GM23338 (cell line): ENCODE results near the gene LY86. TPM values are rescaled to one million over a fixed set of nuclear protein-coding genes. Genes with fewer than 3 reads are reported as not detected.

ENCODE experiments used
- ATAC-seq: fragments of 200-7000 bp; cut with Tn5 transposase; 3 replicates; pipeline ENCODE4 v1.9.1; 2020
- DNase-seq: peaks from one replicate; pipeline ENCODE4 v3.0.0-alpha.2; 2015; ENCODE audit warnings: low spot score
- H2AFZ ChIP-seq: fragments of 200-600 bp; sonication (generic); 2 replicates; pipeline ENCODE4 v1.8.0; 2016; ENCODE audit warnings: antibody characterized with exemption, mild to moderate bottlenecking, moderate library complexity
- H3F3A ChIP-seq: fragments of 200-600 bp; sonication (generic); replicated peaks from 2 replicates; pipeline ENCODE4 v1.8.0; 2017; ENCODE audit warnings: antibody characterized with exemption, mixed run types, low read depth
- H3K27ac ChIP-seq: fragments of 200-600 bp; sonication (generic); 2 replicates; pipeline ENCODE4 v1.6.1; 2016; ENCODE audit warnings: low read depth
- H3K27me3 ChIP-seq: fragments of 200-600 bp; sonication (generic); 2 replicates; pipeline ENCODE4 v1.8.0; 2016; ENCODE audit warnings: mild to moderate bottlenecking, mixed run types, moderate library complexity; ENCODE audit not compliant: insufficient read depth
- H3K36me3 ChIP-seq: fragments of 200-600 bp; sonication (generic); 2 replicates; pipeline ENCODE4 v1.8.0; 2016; ENCODE audit warnings: mild to moderate bottlenecking; ENCODE audit not compliant: insufficient read depth
- H3K4me1 ChIP-seq: fragments of 200-600 bp; sonication (generic); 2 replicates; pipeline ENCODE4 v1.8.0; 2016; ENCODE audit warnings: mild to moderate bottlenecking, moderate library complexity; ENCODE audit not compliant: insufficient read depth
- H3K4me2 ChIP-seq: fragments of 200-600 bp; sonication (generic); 2 replicates; pipeline ENCODE4 v1.7.1; 2017; ENCODE audit warnings: mixed run types
- H3K4me3 ChIP-seq: fragments of 200-600 bp; sonication (generic); 2 replicates; pipeline ENCODE4 v1.6.1; 2016; ENCODE audit warnings: mixed run types
- H3K79me2 ChIP-seq: fragments of 200-600 bp; sonication (generic); replicated peaks from 2 replicates; pipeline ENCODE4 v1.8.0; 2017; ENCODE audit warnings: mild to moderate bottlenecking; ENCODE audit not compliant: insufficient read depth
- H3K9me2 ChIP-seq: fragments of 200-600 bp; sonication (generic); 2 replicates; pipeline ENCODE4 v1.8.0; 2017; ENCODE audit not compliant: insufficient read depth
- H4K20me1 ChIP-seq: fragments of 200-600 bp; sonication (generic); replicated peaks from 2 replicates; pipeline ENCODE4 v1.8.0; 2017; ENCODE audit warnings: mild to moderate bottlenecking; ENCODE audit not compliant: insufficient read depth
- H3K27ac Mint-ChIP-seq: 2 replicates; pipeline ENCODE4 v1.8.0; 2020; ENCODE audit warnings: inconsistent platforms, mild to moderate bottlenecking, moderate library complexity, mixed read lengths
- H3K27me3 Mint-ChIP-seq: 3 replicates; pipeline ENCODE4 v1.8.0; 2022; ENCODE audit warnings: low read depth, mild to moderate bottlenecking, moderate library complexity, mixed read lengths, inconsistent platforms; ENCODE audit not compliant: insufficient read depth, poor library complexity
- H3K36me3 Mint-ChIP-seq: 3 replicates; pipeline ENCODE4 v1.8.0; 2021; ENCODE audit warnings: low read depth, mild to moderate bottlenecking, inconsistent platforms, moderate library complexity, mixed read lengths
- H3K4me1 Mint-ChIP-seq: 3 replicates; pipeline ENCODE4 v1.8.0; 2020; ENCODE audit warnings: mild to moderate bottlenecking, inconsistent platforms, mixed read lengths
- H3K4me3 Mint-ChIP-seq: 3 replicates; pipeline ENCODE4 v1.8.0; 2021; ENCODE audit warnings: moderate library complexity, mild to moderate bottlenecking, inconsistent platforms, mixed read lengths
- H3K9me3 Mint-ChIP-seq: 3 replicates; pipeline ENCODE4 v1.8.0; 2020; ENCODE audit warnings: moderate library complexity, mild to moderate bottlenecking, inconsistent platforms, mixed read lengths
- CREB1 ChIP-seq: fragments of 250-450 bp; sonication (Bioruptor Pico); IDR thresholded peaks from 2 replicates; pipeline ENCODE4 v1.5.0; 2020; ENCODE audit warnings: low read depth, mild to moderate bottlenecking, moderate library complexity
- EZH2 ChIP-seq: fragments of 200-600 bp; sonication (generic); IDR thresholded peaks from one replicate; pipeline ENCODE4 v1.8.0; 2017; ENCODE audit warnings: antibody characterized with exemption, mild to moderate bottlenecking, low read depth; ENCODE audit not compliant: unreplicated experiment
- EZH2phosphoT487 ChIP-seq: fragments of 200-600 bp; sonication (generic); IDR thresholded peaks from one replicate; pipeline ENCODE4 v1.8.1; 2018; ENCODE audit warnings: antibody characterized with exemption; ENCODE audit not compliant: unreplicated experiment
- NANOG ChIP-seq: IDR thresholded peaks from 2 replicates; pipeline ENCODE4 v1.6.1; 2016; ENCODE audit warnings: antibody characterized with exemption, borderline replicate concordance
- POLR2AphosphoS5 ChIP-seq: IDR thresholded peaks from 2 replicates; pipeline ENCODE4 v1.6.1; 2016; ENCODE audit warnings: antibody characterized with exemption, low read depth
- STAT1 ChIP-seq: IDR thresholded peaks from one replicate; pipeline ENCODE4 v1.6.1; 2016; ENCODE audit warnings: antibody characterized with exemption; ENCODE audit not compliant: unreplicated experiment
- ZNF114 ChIP-seq: fragments of 250-450 bp; sonication (Bioruptor Pico); IDR thresholded peaks from 2 replicates; pipeline ENCODE4 v1.5.0; 2020; ENCODE audit warnings: mild to moderate bottlenecking, moderate library complexity
- polyA plus RNA-seq: library from polyadenylated mRNA; unstranded; fragments of >200 nt; fragmentation: Nextera tagmentation; extraction: Ambion mirVana; gene quantifications from 2 replicates; pipeline ENCODE4 v1.2.1, GENCODE V29; 2016
- total RNA-seq: library from RNA; depleted of rRNA; stranded (reverse); fragments of >200 nt; shearing (Covaris generic); gene quantifications from 2 replicates; pipeline ENCODE4 v1.2.3, GENCODE V29; 2014
- TF ChIP-seq, protein P1 (sequence below): IDR thresholded peaks from one replicate; pipeline ENCODE4 v1.6.1; 2018; ENCODE audit warnings: antibody characterized with exemption; ENCODE audit not compliant: unreplicated experiment
- TF ChIP-seq, protein P2 (sequence below), 2 experiments: fragments of 200-600 bp in 1 of 2; sonication (generic) in 1 of 2; conservative IDR thresholded peaks; 2 replicates each; pipeline versions ENCODE4 v1.5.1 to v1.6.1; 2016 to 2017; ENCODE audit warnings: antibody characterized with exemption in 2 of 2, low read depth in 2 of 2, mild to moderate bottlenecking in 2 of 2, moderate library complexity in 1 of 2
- TF ChIP-seq, protein P3 (sequence below): fragments of 250-450 bp; sonication (Bioruptor Pico); IDR thresholded peaks from 2 replicates; pipeline ENCODE4 v1.5.0; 2020; ENCODE audit warnings: mild to moderate bottlenecking, moderate library complexity

Gene LY86
- total and polyA plus RNA-seq, 2 experiments from 2014 or later = 0.29 TPM; not detected in 1

- Histone ChIP-seq H3K4me1 (peaks cover 4% of the 10 kb centered on the region; the same call in 1 of the 2 replicates), H4K20me1 (no peaks in the 10 kb centered on the region), H3F3A (no peaks in the 10 kb centered on the region), H3K36me3 (no peaks in the 10 kb centered on the region), H2AFZ (no peak overlapping the region), H3K27me3 (no peaks in the 10 kb centered on the region), H3K9me2 (peaks cover 5% of the 10 kb centered on the region; the same call in 1 of the 2 replicates), H3K27ac (no peak overlapping the region), H3K4me3 (no peak overlapping the region), H3K4me2 (no peak overlapping the region), H3K79me2 (no peaks in the 10 kb centered on the region)
- no peaks in the 10 kb centered on the region for H3K36me3 Mint-ChIP-seq
- H3K9me3 Mint-ChIP-seq = no peaks in the 10 kb centered on the region
- ATAC-seq (no peak), DNase-seq (no peak)
- TF ChIP-seq EZH2 = no peak
- TF ChIP-seq, protein P1, sequence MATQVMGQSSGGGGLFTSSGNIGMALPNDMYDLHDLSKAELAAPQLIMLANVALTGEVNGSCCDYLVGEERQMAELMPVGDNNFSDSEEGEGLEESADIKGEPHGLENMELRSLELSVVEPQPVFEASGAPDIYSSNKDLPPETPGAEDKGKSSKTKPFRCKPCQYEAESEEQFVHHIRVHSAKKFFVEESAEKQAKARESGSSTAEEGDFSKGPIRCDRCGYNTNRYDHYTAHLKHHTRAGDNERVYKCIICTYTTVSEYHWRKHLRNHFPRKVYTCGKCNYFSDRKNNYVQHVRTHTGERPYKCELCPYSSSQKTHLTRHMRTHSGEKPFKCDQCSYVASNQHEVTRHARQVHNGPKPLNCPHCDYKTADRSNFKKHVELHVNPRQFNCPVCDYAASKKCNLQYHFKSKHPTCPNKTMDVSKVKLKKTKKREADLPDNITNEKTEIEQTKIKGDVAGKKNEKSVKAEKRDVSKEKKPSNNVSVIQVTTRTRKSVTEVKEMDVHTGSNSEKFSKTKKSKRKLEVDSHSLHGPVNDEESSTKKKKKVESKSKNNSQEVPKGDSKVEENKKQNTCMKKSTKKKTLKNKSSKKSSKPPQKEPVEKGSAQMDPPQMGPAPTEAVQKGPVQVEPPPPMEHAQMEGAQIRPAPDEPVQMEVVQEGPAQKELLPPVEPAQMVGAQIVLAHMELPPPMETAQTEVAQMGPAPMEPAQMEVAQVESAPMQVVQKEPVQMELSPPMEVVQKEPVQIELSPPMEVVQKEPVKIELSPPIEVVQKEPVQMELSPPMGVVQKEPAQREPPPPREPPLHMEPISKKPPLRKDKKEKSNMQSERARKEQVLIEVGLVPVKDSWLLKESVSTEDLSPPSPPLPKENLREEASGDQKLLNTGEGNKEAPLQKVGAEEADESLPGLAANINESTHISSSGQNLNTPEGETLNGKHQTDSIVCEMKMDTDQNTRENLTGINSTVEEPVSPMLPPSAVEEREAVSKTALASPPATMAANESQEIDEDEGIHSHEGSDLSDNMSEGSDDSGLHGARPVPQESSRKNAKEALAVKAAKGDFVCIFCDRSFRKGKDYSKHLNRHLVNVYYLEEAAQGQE = no peak
- no peak for TF ChIP-seq POLR2AphosphoS5
- TF ChIP-seq CREB1 (CRISPR knock-in tag) = no peak
- TF ChIP-seq, protein P2, sequence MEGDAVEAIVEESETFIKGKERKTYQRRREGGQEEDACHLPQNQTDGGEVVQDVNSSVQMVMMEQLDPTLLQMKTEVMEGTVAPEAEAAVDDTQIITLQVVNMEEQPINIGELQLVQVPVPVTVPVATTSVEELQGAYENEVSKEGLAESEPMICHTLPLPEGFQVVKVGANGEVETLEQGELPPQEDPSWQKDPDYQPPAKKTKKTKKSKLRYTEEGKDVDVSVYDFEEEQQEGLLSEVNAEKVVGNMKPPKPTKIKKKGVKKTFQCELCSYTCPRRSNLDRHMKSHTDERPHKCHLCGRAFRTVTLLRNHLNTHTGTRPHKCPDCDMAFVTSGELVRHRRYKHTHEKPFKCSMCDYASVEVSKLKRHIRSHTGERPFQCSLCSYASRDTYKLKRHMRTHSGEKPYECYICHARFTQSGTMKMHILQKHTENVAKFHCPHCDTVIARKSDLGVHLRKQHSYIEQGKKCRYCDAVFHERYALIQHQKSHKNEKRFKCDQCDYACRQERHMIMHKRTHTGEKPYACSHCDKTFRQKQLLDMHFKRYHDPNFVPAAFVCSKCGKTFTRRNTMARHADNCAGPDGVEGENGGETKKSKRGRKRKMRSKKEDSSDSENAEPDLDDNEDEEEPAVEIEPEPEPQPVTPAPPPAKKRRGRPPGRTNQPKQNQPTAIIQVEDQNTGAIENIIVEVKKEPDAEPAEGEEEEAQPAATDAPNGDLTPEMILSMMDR (conservative IDR thresholded peaks at IDR 0.05; ENCODE audit: low read depth in 2 of 2) = no peak
- peaks cover 9% of the 10 kb centered on the region for H3K4me1 Mint-ChIP-seq
- no peak overlapping the region for H3K27ac Mint-ChIP-seq
- no peak overlapping the region for H3K4me3 Mint-ChIP-seq
- peaks cover 4% of the 10 kb centered on the region for H3K27me3 Mint-ChIP-seq
Observed at GRCh38 chr6:6629402-6629801, 40.9 kb downstream of the LY86 start.

- H3K4me3 Mint-ChIP-seq = no peak overlapping the region
- no peaks in the 10 kb centered on the region for H3K9me3 Mint-ChIP-seq
- Histone ChIP-seq H4K20me1 (no peaks in the 10 kb centered on the region), H3K79me2 (no peaks in the 10 kb centered on the region), H3K36me3 (no peaks in the 10 kb centered on the region), H3K4me1 (peaks cover 5% of the 10 kb centered on the region), H2AFZ (no peak overlapping the region), H3K4me2 (no peak overlapping the region), H3K27ac (no peak overlapping the region), H3K27me3 (no peaks in the 10 kb centered on the region), H3F3A (no peaks in the 10 kb centered on the region), H3K9me2 (peaks cover 5% of the 10 kb centered on the region; the same call in 1 of the 2 replicates), H3K4me3 (no peak overlapping the region)
- no peak overlapping the region for H3K27ac Mint-ChIP-seq
- ATAC-seq (no peak), DNase-seq (no peak)
- peaks cover 5% of the 10 kb centered on the region for H3K27me3 Mint-ChIP-seq
- peaks cover 23% of the 10 kb centered on the region for H3K4me1 Mint-ChIP-seq
- H3K36me3 Mint-ChIP-seq = no peaks in the 10 kb centered on the region
- TF ChIP-seq CREB1 (CRISPR knock-in tag) (no peak), EZH2phosphoT487 (no peak), ZNF114 (CRISPR knock-in tag) (no peak), EZH2 (no peak), POLR2AphosphoS5 (no peak), STAT1 (no peak), NANOG (no peak)
- TF ChIP-seq, protein P3, sequence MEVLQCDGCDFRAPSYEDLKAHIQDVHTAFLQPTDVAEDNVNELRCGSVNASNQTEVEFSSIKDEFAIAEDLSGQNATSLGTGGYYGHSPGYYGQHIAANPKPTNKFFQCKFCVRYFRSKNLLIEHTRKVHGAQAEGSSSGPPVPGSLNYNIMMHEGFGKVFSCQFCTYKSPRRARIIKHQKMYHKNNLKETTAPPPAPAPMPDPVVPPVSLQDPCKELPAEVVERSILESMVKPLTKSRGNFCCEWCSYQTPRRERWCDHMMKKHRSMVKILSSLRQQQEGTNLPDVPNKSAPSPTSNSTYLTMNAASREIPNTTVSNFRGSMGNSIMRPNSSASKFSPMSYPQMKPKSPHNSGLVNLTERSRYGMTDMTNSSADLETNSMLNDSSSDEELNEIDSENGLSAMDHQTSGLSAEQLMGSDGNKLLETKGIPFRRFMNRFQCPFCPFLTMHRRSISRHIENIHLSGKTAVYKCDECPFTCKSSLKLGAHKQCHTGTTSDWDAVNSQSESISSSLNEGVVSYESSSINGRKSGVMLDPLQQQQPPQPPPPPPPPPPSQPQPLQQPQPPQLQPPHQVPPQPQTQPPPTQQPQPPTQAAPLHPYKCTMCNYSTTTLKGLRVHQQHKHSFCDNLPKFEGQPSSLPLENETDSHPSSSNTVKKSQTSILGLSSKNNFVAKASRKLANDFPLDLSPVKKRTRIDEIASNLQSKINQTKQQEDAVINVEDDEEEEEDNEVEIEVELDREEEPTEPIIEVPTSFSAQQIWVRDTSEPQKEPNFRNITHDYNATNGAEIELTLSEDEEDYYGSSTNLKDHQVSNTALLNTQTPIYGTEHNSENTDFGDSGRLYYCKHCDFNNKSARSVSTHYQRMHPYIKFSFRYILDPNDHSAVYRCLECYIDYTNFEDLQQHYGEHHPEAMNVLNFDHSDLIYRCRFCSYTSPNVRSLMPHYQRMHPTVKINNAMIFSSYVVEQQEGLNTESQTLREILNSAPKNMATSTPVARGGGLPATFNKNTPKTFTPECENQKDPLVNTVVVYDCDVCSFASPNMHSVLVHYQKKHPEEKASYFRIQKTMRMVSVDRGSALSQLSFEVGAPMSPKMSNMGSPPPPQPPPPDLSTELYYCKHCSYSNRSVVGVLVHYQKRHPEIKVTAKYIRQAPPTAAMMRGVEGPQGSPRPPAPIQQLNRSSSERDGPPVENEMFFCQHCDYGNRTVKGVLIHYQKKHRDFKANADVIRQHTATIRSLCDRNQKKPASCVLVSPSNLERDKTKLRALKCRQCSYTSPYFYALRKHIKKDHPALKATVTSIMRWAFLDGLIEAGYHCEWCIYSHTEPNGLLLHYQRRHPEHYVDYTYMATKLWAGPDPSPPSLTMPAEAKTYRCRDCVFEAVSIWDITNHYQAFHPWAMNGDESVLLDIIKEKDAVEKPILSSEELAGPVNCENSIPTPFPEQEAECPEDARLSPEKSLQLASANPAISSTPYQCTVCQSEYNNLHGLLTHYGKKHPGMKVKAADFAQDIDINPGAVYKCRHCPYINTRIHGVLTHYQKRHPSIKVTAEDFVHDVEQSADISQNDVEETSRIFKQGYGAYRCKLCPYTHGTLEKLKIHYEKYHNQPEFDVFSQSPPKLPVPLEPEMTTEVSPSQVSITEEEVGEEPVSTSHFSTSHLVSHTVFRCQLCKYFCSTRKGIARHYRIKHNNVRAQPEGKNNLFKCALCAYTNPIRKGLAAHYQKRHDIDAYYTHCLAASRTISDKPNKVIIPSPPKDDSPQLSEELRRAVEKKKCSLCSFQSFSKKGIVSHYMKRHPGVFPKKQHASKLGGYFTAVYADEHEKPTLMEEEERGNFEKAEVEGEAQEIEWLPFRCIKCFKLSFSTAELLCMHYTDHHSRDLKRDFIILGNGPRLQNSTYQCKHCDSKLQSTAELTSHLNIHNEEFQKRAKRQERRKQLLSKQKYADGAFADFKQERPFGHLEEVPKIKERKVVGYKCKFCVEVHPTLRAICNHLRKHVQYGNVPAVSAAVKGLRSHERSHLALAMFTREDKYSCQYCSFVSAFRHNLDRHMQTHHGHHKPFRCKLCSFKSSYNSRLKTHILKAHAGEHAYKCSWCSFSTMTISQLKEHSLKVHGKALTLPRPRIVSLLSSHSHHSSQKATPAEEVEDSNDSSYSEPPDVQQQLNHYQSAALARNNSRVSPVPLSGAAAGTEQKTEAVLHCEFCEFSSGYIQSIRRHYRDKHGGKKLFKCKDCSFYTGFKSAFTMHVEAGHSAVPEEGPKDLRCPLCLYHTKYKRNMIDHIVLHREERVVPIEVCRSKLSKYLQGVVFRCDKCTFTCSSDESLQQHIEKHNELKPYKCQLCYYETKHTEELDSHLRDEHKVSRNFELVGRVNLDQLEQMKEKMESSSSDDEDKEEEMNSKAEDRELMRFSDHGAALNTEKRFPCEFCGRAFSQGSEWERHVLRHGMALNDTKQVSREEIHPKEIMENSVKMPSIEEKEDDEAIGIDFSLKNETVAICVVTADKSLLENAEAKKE (CRISPR knock-in tag) = no peak
Observed at GRCh38 chr6:6631053-6631452, 42.5 kb downstream of the LY86 start.
